OCI-LY7 (cell line): Measurements from ENCODE around the gene MGMT. TPM values are rescaled to one million over a fixed set of nuclear protein-coding genes. Genes with fewer than 3 reads are reported as not detected.

Experiments used
- BruUV-seq: library from RNA; stranded (reverse); fragments of 400-500 nt; replicated peaks from 2 replicates; lab custom pipeline; 2021; lab: Mats Ljungman, UMichigan
- CTCF ChIA-PET: fragments of 300-600 bp; sonication (Branson Sonifier 250); formaldehyde crosslinking; loops from one replicate; lab custom pipeline; 2022; ENCODE audit warnings: antibody characterized with exemption; ENCODE audit not compliant: unreplicated experiment; lab: Charles Lee
- POLR2A ChIA-PET: fragments of 300-600 bp; sonication (Branson Sonifier 250); formaldehyde crosslinking; loops from one replicate; lab custom pipeline; 2022; ENCODE audit warnings: antibody characterized with exemption; lab: Charles Lee
- DNase-seq: peaks from one replicate; pipeline ENCODE4 v3.0.0-alpha.2; 2015; ENCODE audit warnings: low spot score
- H2AFZ ChIP-seq: fragments of 200-600 bp; sonication (generic), shearing (Covaris generic); 2 replicates; pipeline ENCODE4 v1.6.1; 2014; ENCODE audit warnings: mild to moderate bottlenecking, antibody characterized with exemption, low read length, moderate library complexity
- H3K27ac ChIP-seq: fragments of 200-600 bp; sonication (generic); 2 replicates; pipeline ENCODE4 v1.5.1; 2014; ENCODE audit warnings: mixed run types, low read depth, mild to moderate bottlenecking, moderate library complexity, low read length, inconsistent platforms; ENCODE audit not compliant: poor library complexity, severe bottlenecking
- H3K36me3 ChIP-seq: fragments of 200-600 bp; sonication (generic); 2 replicates; pipeline ENCODE4 v1.6.1; 2014; ENCODE audit warnings: mild to moderate bottlenecking, antibody characterized with exemption, low read length, moderate library complexity, mixed read lengths; ENCODE audit not compliant: insufficient read depth
- H3K4me1 ChIP-seq: fragments of 200-600 bp; sonication (generic); 2 replicates; pipeline ENCODE4 v1.5.1; 2014; ENCODE audit warnings: mild to moderate bottlenecking, low read length; ENCODE audit not compliant: insufficient read depth, poor library complexity, severe bottlenecking
- H3K4me2 ChIP-seq: fragments of 200-600 bp; sonication (generic); 2 replicates; pipeline ENCODE4 v1.6.1; 2014; ENCODE audit warnings: mild to moderate bottlenecking, low read length
- H3K4me3 ChIP-seq: fragments of 200-600 bp; sonication (generic); 2 replicates; pipeline ENCODE4 v1.5.1; 2014; ENCODE audit warnings: mild to moderate bottlenecking, low read depth, low read length; ENCODE audit not compliant: poor library complexity, severe bottlenecking
- H3K79me2 ChIP-seq: fragments of 200-600 bp; sonication (generic); 2 replicates; pipeline ENCODE4 v1.6.1; 2016; ENCODE audit warnings: low read depth, mild to moderate bottlenecking, low read length, moderate library complexity, mixed read lengths; ENCODE audit not compliant: insufficient read depth
- H3K9me2 ChIP-seq: fragments of 200-600 bp; sonication (generic); 2 replicates; pipeline ENCODE4 v1.6.1; 2016; ENCODE audit warnings: mild to moderate bottlenecking, low read length, mixed read lengths; ENCODE audit not compliant: insufficient read depth
- H3K9me3 ChIP-seq: fragments of 200-600 bp; sonication (generic); 2 replicates; pipeline ENCODE4 v1.6.1; 2014; ENCODE audit warnings: mild to moderate bottlenecking, mixed run types, low read length, mixed read lengths
- H4K20me1 ChIP-seq: fragments of 200-600 bp; sonication (generic); 2 replicates; pipeline ENCODE4 v1.6.1; 2014; ENCODE audit warnings: mild to moderate bottlenecking, antibody characterized with exemption, low read length, moderate library complexity, mixed read lengths; ENCODE audit not compliant: insufficient read depth
- CTCF ChIP-seq: fragments of 200-600 bp; sonication (generic); conservative IDR thresholded peaks from 2 replicates; pipeline ENCODE4 v1.5.1; 2014; ENCODE audit warnings: mild to moderate bottlenecking, antibody characterized with exemption, low read length, moderate library complexity, mixed read lengths
- EZH2phosphoT487 ChIP-seq: fragments of 200-600 bp; sonication (generic); IDR thresholded peaks from 2 replicates; pipeline ENCODE4 v1.6.1; 2018; ENCODE audit warnings: low read depth, borderline replicate concordance, mild to moderate bottlenecking, mixed run types, antibody characterized with exemption, low read length, moderate library complexity, mixed read lengths
- intact Hi-C: fragments of 100-400 bp; cut with micrococcal nuclease; formaldehyde crosslinking; loops from one replicate; pipeline ENCODE4 v1.10.0; 2022; ENCODE audit not compliant: unreplicated experiment
- total RNA-seq, 2 experiments: library from RNA; depleted of rRNA in 1 of 2; stranded (reverse); fragments of >200 nt in 1 of 2; shearing (Covaris generic) in 1 of 2; gene quantifications; 2 replicates each; pipeline ENCODE4 v1.2.3, GENCODE V29; 2014 to 2022

Gene MGMT
- total RNA-seq, 2 experiments from 2014 or later: 19.7 to 25.0 TPM

DNA sequence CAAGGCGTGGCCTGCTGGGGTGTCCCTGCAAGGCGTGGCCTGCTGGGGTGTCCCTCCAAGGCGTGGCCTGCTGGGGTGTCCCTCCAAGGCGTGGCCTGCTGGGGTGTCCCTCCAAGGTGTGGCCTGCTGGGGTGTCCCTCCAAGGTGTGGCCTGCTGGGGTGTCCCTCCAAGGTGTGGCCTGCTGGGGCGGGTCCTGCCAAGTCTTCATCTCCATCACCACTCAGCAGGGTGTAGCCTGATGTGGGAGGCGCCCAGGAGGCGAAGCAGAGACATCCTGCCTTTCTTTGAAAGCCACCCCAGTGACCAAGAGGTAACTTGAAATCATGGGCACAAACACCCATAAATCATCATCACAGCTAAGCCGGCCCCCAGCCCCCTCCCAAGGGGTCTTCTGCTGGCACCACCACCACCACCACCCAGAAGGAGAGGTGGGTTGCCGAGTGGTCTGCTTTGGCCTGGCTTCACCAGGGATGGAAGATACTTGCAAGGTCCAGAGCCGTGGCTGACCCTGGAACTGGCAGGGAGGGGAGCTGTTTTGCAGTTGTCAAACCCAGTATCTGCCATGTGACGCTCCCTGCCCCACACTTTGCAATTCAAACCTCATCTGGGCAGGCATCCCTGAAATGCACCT lies 306.4 kb downstream of the MGMT start:
- Histone ChIP-seq H4K20me1 (no peaks in the 10 kb centered on the region), H3K79me2 (no peaks in the 10 kb centered on the region), H3K27ac (no peak overlapping the region), H3K9me2 (no peaks in the 10 kb centered on the region), H3K9me3 (no peaks in the 10 kb centered on the region), H3K36me3 (no peaks in the 10 kb centered on the region), H3K4me2 (no peak overlapping the region), H3K4me3 (no peak overlapping the region), H3K4me1 (no peaks in the 10 kb centered on the region), H2AFZ (no peak overlapping the region)
- BruUV-seq: no TSS peak
- TF ChIP-seq CTCF: no peak
- no peak for TF ChIP-seq EZH2phosphoT487
- intact Hi-C loops: no loop called here
- ChIA-PET POLR2A (interaction anchor here (0.6 kb wide), 1 partner anchor 42 kb away, joined by 3 read pairs; no protein-coding TSS in a partner anchor), CTCF (no interaction called here)
- no peak for DNase-seq

DNA sequence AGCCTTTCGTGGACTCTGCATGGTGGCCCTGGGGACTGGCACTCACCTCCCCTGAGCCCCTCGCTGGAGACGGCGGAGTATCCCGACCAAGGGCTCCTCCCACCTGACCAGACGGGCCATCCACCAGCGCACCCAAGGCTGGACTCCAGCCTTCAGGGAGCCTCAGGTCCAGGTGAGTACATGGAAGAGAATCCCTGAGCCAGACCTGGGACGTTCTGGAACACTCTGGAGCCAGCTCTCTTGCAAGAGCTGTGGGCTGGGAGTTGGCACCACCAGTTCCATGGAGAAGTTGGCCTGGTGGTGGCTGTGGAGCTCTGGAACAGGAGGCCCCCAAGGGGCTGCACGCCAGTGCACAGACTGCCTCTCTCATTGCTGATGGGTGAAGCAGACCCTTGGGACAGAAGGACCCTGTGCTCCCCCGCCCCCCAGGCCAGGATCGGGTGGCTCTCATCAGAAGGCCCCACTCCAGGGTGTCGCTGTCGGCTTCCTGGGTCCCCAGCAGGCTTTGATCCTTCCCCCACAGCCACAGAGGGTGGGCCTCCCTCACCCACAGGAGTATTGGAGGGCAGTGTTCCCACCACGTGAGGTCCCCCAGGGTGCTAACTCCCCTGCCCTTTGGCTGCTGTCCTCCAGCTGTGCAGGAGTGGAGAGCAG lies 307.2 kb downstream of the MGMT start:
- Histone ChIP-seq H2AFZ (no peak overlapping the region), H3K79me2 (no peaks in the 10 kb centered on the region), H3K36me3 (no peaks in the 10 kb centered on the region), H3K4me3 (no peak overlapping the region), H3K9me3 (no peaks in the 10 kb centered on the region), H3K4me2 (no peak overlapping the region), H3K4me1 (no peaks in the 10 kb centered on the region), H3K9me2 (no peaks in the 10 kb centered on the region), H4K20me1 (no peaks in the 10 kb centered on the region), H3K27ac (no peak overlapping the region)
- no peak for DNase-seq
- ChIA-PET POLR2A (no interaction called here), CTCF (no interaction called here)
- no peak for TF ChIP-seq EZH2phosphoT487
- no peak for TF ChIP-seq CTCF
- no TSS peak for BruUV-seq
- intact Hi-C loops: no loop called here
